ENCODE measurements around the gene TERB2.
"Not testable (repeated sequence)": the region's sequence is repeated elsewhere in the genome, so short reads cannot be mapped to it uniquely, and the experiment has no call there.

TERB2 gene, protein sequence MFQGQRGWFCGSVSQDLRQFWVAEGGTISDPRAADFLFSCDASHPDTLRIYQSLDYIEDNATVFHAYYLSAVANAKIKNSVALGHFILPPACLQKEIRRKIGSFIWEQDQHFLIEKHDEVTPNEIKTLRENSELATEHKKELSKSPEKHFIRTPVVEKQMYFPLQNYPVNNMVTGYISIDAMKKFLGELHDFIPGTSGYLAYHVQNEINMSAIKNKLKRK

DNA sequence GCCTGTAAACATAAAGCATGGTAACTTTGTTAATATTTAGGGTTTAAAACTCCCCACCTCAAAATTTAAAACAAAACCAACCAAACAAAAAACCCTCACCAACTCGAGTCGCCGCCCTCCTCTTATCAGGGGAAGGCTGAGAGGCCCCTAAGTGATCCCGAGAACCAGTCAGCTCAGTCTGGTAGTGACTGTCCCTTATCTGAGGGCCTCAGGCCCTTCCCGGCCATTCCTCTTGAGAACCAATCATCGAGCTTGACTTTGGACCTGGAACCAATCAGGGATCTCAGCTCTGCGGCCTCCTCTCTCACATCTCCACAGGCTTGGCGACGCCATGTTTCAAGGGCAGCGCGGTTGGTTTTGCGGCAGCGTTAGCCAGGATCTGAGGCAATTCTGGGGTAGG, at the start of gene TERB2:
TSS of gene TERB2 (plus strand) at position 300 of the 400 bp plus-strand sequence. CDS start at position 332, 32 bp downstream.
- no peak for DNase-seq

DNA sequence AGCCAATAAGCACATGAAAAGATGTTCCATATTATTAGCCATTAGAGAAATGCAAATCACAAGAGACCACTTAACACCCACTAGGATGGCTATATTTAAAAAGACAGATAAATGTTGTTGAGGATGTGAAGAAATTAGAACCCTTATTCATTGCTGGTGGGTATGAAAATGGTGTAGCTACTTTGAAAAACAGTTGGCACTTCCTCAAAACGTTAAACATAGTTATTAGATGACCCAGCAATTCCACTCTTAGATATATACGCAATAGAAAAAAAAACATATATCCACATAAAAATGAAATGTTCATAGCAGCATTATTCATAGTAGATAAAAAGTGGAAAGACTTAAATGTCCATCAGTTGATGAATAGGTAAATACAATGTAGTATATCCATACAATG, 47.1 kb upstream of the TERB2 start:
- DNase-seq: no peak

DNA sequence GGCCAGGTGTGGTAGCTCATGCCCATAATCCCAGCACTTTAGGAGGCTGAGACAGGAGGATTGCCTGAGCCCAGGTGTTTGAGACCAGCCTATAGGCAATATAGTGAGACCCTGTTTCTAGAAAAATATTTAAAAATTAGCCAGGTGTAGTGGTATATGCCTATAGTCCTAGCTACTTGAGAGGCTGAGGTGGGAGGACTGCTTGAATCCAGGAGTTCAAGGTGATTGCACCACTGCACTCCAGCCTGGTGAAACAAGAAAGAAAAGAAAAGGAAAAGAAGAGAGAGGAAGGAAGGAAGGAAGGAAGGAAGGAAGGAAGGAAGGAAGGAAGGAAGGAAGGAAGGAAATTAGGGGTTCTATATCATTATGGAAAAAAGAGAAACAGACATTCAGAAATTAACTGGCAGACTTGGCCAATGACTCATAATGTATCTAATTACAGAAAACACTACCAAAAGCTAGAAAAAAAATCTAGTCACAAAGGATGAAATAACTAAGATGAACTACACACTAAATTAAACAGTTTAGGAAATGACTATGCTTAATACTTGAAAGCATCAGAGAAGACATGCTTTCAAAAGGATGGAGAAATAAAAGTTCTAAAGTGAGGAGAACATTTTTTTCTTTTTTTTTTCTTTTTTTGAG, 45.4 kb upstream of the TERB2 start:
- DNase-seq: no peak

DNA sequence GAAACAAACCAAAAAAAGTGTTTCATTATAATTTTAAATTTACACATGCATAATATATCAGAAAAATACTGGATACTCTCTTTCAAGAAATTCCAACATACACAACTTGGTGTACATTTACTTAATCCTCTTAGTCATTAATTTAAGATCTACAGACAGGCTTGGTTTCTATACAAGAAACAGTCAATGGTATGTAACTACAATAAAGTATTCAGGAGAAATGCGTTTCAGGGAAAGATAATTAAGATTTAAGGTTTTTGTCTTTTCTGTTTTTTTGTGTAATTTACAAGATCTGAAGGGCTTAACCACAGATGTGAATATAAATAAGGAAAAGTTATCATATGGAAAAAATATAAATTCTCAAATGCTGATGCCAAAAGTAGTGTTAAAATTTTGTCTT, 44.3 kb upstream of the TERB2 start:
- not testable (repeated sequence) for DNase-seq

DNA sequence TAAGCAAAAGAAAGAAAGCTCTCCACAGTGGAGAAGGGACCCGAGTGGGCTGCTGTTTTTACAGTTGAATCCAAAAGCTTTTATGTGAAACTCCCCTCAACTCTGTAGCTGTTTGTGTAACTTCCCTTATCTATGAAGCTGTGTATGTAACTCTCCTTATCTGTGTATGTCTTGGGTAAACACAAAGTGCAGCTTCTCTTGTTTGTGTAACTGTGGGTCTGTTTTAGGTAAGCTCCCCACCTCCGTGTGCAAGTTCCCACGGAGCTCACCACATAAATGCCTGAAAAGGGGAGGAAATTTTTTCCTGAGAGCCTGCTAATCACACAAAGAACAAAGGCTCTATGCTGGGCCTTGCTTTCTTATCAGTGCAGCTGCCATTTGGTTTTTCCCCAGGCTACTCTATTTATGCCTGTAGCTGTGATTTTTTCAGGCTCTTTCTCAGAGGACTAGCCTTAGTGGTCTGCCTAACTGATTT, 43.5 kb upstream of the TERB2 start:
- DNase-seq: not testable (repeated sequence)

DNA sequence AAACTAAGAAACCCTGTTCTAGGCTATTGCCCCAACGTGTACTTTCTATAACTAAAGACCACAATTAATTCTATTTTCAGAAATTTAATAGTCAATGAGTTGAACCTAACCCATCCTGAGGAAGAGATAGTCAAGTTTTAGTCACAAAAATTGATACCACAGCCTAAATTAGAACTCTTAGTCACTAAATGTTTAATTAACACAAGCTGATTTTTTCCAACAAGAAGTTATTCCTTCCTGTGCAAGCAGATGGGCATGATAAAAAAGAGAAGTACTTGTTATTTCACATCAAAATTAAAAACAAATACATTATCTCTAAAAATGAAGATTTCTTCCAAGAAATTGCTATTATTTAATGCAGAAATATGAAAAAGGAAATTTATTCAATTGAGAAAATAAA, 38.4 kb upstream of the TERB2 start:
- DNase-seq: no peak

DNA sequence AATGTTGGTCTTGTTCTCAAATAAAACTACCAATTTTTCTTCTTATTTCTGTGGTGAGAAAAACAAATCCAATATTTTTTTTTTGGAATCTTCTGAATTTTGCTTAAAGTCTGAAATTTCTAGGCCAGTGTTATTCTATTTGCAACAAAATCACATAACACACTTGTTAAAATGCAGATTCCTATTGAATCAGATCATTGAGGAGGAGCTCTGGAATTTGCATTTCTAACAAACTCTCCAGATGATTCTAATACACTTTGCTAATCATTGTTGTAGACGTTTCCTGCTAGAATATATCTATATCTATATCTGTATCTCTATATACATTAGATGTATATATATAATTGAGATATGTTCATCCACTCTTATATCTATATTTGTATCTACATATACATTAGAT, 27.8 kb upstream of the TERB2 start:
- DNase-seq: not testable (repeated sequence)

DNA sequence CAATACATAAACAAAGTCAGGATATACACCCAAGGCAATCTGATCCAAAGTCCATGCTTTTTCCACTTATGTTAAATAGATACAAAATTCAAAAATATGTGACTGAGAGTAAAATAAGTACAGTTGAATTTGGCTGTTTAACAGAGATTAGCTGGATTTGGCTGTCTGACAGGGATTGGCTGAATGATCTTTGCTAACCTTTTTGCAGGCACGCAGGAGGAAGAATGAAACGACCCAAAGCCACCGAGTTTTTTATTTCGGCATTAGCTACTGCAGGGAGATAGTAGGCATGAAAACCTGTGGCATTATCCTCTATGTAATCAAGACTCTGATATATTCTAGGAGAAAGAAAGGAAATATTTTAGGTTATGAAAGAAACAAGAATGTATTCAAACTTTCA, 26.2 kb upstream of the TERB2 start:
- not testable (repeated sequence) for DNase-seq

DNA sequence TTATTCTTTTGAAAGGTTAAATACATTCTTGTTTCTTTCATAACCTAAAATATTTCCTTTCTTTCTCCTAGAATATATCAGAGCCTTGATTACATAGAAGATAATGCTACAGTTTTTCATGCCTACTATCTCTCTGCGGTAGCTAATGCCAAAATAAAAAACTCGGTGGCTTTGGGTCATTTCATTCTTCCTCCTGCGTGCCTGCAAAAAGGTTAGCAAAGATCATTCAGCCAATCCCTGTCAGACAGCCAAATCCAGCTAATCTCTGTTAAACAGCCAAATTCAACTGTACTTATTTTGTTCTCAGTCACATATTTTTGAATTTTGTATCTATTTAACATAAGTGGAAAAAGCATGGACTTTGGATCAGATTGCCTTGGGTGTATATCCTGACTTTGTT, 1.8 kb downstream of the TERB2 start:
- not testable (repeated sequence) for DNase-seq

DNA sequence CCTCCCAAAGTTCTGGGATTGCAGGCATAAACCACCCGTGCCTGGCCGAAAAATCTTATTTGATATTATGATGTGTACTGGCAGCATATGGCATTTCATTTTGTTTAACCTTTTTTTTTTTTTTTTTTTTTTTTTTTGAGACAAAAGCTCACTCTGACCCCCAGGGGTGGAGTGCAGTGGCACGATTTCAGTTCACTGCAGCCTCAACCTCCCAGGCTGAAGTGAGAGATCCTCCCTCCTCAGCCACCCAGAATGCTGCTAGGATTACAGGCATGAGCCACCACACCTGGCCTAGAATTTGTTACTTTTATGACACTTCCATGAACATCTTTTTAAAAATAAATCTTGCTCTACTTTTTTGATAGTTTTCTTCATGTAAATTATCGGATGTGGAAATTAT, 12.0 kb downstream of the TERB2 start:
- DNase-seq: no peak

DNA sequence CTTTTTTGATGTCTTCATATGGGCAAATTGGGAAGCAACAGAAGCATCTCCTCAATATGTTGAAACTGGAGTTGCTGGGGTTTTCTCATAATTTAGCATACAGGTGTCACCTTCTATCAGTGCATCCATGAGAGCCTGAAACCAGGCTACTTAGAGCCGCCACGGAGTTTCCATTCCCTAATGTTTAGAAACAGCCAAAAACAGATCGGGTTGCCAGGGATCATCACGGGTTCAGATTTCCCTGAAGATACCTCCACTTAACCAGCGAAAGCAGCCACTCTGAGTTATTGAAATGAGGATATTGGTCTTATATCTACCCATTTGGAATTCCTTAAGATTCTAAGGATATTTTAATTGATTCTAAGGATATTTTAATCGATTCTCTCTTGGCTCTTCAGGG, 14.5 kb downstream of the TERB2 start:
- DNase-seq: no peak

DNA sequence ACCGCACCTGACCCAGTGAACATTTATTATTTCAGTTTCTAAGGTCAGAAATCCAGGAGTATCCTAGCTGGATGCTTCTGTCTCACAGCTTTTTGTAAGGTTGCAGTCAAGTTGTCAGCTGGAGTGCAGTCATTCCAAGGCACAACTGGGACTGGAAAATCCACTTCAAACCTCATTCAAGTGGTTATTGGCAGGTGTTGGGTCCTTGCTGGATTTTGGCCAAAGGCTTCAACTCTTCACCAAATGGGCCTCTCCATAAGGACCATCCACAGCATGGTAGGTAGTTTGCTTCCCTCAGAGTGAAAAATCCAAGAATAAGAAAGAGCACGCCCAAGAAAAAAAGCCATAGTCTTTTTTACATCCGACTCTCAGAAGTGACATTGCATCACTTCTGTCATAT, 19.7 kb downstream of the TERB2 start:
- not testable (repeated sequence) for DNase-seq

DNA sequence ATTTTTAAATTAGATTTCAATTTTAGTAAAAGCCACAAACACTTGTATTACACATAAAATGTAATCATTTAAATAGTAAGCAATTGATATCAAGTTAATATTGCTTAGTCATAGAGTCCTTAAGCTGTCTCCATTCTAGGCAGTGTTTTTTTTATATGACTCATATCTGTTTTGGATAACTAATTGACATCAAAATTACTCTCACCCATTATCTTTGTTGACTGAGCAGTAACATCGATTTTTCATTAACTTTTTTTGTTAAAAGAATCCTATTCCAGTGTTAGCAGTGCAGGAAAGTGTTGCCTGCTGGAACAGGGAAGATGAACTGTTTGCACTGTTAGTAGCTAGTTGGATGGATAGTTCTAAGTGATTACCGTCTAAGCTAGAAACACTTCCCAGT, 21.3 kb downstream of the TERB2 start:
- DNase-seq: peak; percentile 33

DNA sequence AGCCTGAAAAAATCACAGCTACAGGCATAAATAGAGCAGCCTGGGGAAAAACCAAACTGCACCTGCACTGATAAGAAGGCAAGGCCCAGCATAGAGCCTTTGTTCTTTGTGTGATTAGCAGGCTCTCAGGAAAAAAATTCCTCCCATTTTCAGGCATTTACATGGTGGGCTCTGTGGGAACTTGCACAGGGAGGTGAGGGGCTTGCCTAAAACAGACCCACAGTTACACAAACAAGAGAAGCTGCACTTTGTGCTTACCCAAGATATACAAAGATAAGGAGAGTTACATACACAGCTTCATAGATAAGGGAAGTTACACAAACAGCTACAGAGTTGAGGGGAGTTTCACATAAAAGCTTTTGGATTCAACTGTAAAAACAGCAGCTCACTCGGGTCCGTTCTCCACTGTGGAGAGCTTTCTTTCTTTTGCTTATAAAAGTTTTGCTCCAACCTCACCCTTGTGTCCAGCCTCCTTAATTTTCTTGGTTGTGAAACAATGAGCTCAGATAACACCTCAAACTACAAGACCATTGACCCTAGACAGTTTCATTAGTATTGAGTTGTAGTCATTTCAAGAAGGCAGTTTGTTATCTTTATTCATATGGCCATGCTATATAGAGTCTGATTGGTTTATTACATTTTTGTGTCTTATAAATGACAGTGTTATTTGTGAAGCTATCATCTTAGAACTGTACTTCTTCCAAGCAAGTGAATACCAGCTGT, 23.3 kb downstream of the TERB2 start:
- DNase-seq: not testable (repeated sequence)

DNA sequence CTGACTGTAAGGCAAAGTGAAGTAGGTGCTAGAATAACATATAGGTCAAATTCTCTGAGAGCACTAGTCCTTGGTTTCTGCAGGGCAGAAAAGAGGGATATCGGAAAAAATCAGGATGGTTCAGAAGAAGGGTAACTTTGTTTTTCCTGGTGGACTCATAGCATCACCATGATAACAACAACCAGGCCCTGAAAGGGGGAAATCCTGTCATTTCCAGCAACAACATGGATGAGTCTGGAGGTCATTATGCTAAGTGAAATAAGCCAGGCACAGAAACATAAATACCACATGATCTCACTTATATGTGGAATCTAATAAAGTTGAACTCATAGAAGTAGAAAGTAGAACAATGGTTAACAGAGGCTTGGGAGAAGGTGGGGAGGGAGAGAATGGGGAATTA, 27.7 kb downstream of the TERB2 start:
- DNase-seq: not testable (repeated sequence)

DNA sequence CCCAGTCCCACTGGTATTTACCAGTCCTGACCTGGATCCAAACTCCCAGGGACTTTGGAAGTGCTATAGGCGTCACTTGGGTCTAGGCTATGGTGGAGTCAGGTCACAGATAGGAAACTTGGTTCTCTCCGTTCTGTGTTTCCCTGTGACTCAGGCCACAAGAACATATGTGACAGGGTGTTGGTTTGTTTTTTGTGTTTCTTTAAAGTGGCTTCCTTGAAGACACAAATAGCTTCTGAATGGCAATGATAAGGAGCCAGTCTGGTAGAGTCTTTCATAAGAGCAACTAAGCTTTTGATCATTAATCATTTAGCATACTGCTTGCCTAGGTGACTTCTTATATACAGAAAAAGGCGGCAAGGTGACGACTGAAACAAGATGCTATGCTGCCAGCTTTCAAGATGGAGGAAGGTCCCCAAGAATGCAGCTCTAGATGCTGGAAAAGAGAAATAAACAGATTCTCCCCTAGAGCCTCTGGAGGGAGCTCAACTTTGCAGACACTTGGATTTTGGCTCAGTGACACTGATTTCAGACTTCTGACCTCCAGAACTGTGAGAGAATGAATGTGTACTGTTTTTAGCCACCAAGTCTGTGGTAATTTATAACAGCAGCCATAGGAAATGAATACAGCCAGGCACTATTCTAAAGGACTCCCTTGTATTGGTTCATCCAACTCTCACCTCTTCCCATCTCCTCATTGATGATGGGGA, 30.0 kb downstream of the TERB2 start:
- DNase-seq: not testable (repeated sequence)

DNA sequence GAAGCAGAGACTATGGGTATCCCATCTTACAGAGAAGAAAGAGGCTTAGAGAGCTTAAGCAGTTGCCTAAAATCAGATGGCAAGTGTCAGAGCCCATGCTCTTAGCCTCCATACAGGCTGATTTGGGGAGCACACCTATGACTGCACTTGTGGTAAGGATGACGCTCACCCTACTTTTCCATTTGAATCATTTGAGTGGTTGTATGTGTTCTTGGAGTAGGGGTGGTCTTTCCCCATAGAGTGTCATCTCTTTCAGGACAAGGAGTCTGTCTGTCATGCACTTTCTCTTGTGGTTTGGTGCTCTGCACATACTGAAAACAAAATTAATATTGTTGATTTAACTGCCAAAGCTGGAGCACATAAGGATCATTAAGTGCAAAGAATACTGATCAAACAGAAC, 31.2 kb downstream of the TERB2 start:
- not testable (repeated sequence) for DNase-seq

DNA sequence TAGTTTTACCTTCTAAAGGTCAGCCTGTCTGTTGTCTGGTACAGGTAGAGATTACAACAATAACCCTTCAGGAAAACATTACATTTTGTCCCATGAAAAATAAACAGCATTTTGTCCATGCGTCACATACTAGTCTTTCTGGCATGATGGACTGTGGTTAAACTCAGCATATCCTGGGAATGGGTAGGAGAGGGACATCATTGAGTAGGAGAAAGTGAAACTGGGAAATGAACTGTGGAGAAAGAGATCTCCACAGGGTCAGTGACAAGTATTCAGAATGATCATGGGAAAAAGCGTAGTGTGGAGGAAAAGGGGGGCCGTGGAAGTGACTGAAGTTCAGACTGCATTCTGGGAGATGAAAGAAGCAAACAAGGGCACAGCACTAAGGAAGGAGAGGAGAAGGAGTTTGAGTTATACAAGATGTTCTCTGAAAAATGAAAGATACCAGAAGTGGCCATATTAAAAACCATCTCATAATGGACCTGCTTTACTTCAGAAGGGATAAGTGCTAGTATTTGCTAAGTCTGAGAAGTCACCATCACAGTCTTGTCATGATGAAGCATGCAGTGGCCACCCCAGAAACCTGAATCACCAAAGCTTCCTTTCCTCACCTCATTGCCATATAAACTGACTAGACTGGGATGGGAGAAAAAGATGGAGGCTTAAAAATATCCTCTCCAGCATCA, 31.8 kb downstream of the TERB2 start:
- not testable (repeated sequence) for DNase-seq

DNA sequence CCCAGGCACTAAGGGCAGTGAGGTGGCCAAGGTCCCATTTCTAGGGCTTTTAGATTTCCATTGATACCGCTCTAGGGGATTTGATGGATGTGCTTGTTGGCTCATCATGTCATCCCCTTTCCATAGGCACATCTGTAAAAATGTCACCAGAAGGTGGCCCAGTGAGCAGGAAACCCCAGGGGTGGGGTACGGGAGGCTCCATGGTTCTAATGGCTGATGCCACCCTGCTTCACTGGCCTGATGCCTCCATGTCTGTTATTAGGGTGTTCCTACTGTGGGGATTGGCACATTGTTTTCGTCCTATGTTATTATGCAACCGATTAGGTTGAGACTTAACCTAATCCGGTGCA, 32.4 kb downstream of the TERB2 start:
- DNase-seq: not testable (repeated sequence)

DNA sequence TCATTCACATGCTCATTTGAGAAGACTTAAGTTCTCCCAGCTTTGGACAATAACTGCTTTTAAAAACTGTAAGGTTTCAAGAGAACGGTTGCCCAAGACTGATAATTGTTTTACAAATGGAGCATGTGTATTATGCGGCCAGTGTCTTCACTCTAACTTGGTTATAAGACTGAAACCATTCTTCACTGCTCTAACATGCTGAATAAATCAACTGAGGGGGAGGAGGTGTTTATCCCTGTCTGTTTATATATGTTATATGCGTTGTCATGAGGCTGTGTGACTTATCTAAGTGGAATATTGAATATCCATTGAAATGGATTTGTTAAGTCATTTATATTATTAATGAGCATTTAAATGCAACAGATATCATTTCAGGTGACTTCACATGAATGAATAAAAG, 41.1 kb downstream of the TERB2 start:
- not testable (repeated sequence) for DNase-seq

DNA sequence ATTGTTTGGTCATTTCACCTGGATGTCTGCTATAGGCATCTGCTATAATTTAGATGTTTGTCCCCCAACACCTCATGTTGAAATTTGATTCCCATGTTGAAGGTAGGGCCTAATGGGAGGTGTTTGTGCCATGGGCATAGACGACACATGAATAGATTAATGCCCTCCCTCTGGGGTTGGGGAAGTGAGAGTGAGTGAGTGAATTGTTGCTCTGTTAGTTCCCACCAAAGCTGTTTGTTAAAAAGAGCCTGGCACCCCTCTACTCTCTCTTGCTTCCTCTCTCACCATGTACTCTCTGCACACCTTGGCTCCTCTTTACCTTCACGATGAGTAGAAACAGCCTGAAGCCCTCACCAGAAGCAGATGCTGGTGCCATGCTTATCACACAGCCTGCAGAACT, 42.6 kb downstream of the TERB2 start:
- DNase-seq: no peak

DNA sequence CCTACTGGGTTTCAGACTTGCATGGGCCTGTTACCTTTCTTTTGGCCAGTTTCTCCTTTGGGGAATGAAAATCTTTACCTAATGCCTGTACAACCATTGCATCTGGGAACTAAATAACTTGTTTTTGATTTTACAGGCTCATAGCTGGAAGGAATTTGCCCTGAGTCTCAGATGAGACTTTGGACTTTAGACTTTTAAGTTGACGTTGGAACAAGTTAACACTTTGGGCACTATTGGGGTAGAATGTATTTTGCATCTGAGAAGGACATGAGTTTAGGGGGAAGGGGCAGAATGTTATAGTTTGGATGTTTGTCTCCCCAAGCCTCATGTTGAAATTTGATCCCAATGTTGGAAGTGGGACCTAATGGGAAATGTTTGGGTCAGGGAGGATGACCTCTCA, 44.7 kb downstream of the TERB2 start:
- not testable (repeated sequence) for DNase-seq
